ENCODE results near the gene TRPV4. TPM values are rescaled to one million over a fixed set of nuclear protein-coding genes. Genes with fewer than 3 reads are reported as not detected.

Gene TRPV4
- total and polyA plus RNA-seq, 2 donors from 2014 or later = 6.0 to 24.5 TPM

DNA sequence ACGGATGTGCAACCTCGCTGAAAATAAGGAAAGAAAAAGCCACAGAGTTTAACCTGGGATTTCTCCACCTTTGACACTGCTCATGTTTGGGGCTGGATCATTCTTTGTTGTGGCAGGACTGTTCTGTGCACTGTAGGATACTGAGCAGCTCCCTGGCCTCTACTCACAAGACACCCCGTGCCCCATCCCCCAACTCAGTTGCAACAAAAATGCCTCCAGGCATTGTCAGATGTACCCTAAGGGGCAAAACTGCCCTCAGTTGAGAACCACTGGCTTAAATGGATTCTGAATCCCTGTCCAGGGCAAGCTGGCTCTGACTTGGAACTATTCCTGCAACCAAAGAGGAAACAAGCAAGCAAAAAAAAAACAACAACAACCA, 45.0 kb upstream of the TRPV4 start:
- peak overlapping the region in 1 of 3 donors; percentile 86 for H3K9ac ChIP-seq (ENCODE audit: low read length in 3 of 3)
- no peaks in the 10 kb centered on the region for H3K27me3 ChIP-seq (ENCODE audit: control insufficient read depth, insufficient read depth, low read length)
- no peaks in the 10 kb centered on the region for H3K9me3 ChIP-seq (ENCODE audit: control insufficient read depth in 2 of 3, insufficient read depth in 1 of 3, low read length in 3 of 3)
- TF ChIP-seq, protein P1, sequence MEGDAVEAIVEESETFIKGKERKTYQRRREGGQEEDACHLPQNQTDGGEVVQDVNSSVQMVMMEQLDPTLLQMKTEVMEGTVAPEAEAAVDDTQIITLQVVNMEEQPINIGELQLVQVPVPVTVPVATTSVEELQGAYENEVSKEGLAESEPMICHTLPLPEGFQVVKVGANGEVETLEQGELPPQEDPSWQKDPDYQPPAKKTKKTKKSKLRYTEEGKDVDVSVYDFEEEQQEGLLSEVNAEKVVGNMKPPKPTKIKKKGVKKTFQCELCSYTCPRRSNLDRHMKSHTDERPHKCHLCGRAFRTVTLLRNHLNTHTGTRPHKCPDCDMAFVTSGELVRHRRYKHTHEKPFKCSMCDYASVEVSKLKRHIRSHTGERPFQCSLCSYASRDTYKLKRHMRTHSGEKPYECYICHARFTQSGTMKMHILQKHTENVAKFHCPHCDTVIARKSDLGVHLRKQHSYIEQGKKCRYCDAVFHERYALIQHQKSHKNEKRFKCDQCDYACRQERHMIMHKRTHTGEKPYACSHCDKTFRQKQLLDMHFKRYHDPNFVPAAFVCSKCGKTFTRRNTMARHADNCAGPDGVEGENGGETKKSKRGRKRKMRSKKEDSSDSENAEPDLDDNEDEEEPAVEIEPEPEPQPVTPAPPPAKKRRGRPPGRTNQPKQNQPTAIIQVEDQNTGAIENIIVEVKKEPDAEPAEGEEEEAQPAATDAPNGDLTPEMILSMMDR (IDR thresholded peaks at IDR 0.05; ENCODE audit: borderline replicate concordance, extremely low read depth, insufficient read depth) = no peak
- H3K4me3 ChIP-seq (ENCODE audit: low read length in 3 of 3) = peak overlapping the region in 2 of 3 donors; percentile 90 to 97
- no peaks in the 10 kb centered on the region for H3K36me3 ChIP-seq (ENCODE audit: control insufficient read depth in 2 of 3, insufficient read depth in 3 of 3, low read length in 3 of 3)
- FAIRE-seq = no peak
- no peak for DNase-seq
- peaks cover 0 to 18% (median 13%) of the 10 kb centered on the region in 3 donors for H3K4me1 ChIP-seq (ENCODE audit: control insufficient read depth in 2 of 3, insufficient read depth in 2 of 3, low read depth in 1 of 3, low read length in 3 of 3)
- H3K27ac ChIP-seq (ENCODE audit: low read depth in 2 of 2, low read length in 2 of 2) = no peak overlapping the region
- intact Hi-C loops (cut with DNase I) = no loop called here

DNA sequence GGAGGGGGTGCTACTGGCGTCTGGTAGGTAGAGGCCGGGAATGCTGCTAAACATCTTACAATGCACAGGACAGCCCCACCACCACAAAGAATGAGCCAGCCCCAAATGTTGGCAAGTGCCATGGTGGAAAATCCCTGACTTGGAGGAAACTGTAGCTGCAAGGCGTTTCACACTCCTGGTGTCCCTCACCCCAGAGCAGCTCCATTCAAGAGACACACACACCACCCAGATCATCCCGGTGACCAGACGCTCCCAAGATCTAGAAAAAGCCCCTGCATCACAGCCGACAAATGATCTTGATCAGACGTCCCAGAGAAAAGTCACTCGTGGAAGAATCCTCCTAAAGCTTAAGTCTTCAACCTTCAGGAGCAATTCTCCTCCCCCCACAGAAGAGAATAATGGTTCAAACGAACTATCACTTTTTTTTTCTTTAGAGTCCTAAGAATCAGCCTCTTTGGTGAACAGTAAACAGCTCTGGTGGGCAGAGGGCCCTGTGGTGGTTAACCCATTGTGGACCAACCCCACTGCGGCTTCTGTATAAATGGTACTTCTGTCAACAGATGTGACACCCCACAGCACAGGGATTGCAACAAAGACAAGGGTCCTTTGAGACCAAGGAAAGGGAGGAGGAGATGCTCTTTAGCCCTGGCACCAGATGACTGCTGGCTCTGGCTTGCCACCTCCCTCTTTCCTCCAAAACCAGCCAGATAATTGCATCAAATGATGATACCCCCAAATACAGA, 44.5 kb upstream of the TRPV4 start:
- no peak overlapping the region for H3K27ac ChIP-seq (ENCODE audit: low read depth in 2 of 2, low read length in 2 of 2)
- H3K36me3 ChIP-seq (ENCODE audit: control insufficient read depth in 2 of 3, insufficient read depth in 3 of 3, low read length in 3 of 3) = no peaks in the 10 kb centered on the region
- intact Hi-C loops (cut with DNase I) = no loop called here
- TF ChIP-seq, protein P1 (IDR thresholded peaks at IDR 0.05; ENCODE audit: borderline replicate concordance, extremely low read depth, insufficient read depth) = no peak
- H3K4me1 ChIP-seq (ENCODE audit: control insufficient read depth in 2 of 3, insufficient read depth in 2 of 3, low read depth in 1 of 3, low read length in 3 of 3) = peaks cover 0 to 18% (median 13%) of the 10 kb centered on the region in 3 donors
- H3K4me3 ChIP-seq (ENCODE audit: low read length in 3 of 3) = no peak overlapping the region
- FAIRE-seq (no peak), DNase-seq (no peak)
- no peaks in the 10 kb centered on the region for H3K9me3 ChIP-seq (ENCODE audit: control insufficient read depth in 2 of 3, insufficient read depth in 1 of 3, low read length in 3 of 3)
- peak overlapping the region in 1 of 3 donors; percentile 53 for H3K9ac ChIP-seq (ENCODE audit: low read length in 3 of 3)
- H3K27me3 ChIP-seq (ENCODE audit: control insufficient read depth, insufficient read depth, low read length) = no peaks in the 10 kb centered on the region

DNA sequence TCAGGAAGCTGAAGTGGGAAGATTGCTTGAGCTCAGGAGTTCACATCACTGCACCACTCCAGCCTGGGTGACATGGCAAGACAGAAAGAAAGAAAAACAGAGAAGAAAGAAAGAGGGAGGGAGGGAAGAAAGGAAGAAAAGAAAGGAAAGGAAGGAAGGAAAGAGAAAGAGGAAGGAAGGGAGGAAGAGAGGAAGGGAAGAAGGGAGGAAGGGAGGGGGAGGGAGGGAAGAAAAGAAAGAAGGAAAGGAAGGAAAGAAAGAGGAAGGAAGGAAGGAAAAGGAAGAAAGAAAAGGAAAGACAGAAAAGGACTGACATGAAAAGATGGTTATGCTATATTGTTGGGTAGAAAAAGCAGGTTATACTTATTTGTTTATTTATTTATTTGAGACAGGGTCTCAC, 43.2 kb upstream of the TRPV4 start:
- Histone ChIP-seq H3K4me1 (ENCODE audit: control insufficient read depth in 2 of 3, insufficient read depth in 2 of 3, low read depth in 1 of 3, low read length in 3 of 3) (peaks cover 0 to 22% (median 13%) of the 10 kb centered on the region in 3 donors), H3K27ac (ENCODE audit: low read depth in 2 of 2, low read length in 2 of 2) (no peak overlapping the region), H3K36me3 (ENCODE audit: control insufficient read depth in 2 of 3, insufficient read depth in 3 of 3, low read length in 3 of 3) (no peaks in the 10 kb centered on the region), H3K9me3 (ENCODE audit: control insufficient read depth in 2 of 3, insufficient read depth in 1 of 3, low read length in 3 of 3) (no peaks in the 10 kb centered on the region), H3K9ac (ENCODE audit: low read length in 3 of 3) (no peak overlapping the region), H3K4me3 (ENCODE audit: low read length in 3 of 3) (no peak overlapping the region), H3K27me3 (ENCODE audit: control insufficient read depth, insufficient read depth, low read length) (no peaks in the 10 kb centered on the region)
- TF ChIP-seq, protein P1 (IDR thresholded peaks at IDR 0.05; ENCODE audit: borderline replicate concordance, extremely low read depth, insufficient read depth) = no peak
- intact Hi-C loops (cut with DNase I) = no loop called here
- FAIRE-seq = no peak
- DNase-seq = no peak

Measured in kidney (tissue), 14 donors.